Rectal smooth muscle tissue (tissue), 1 donor: Measurements from ENCODE around the gene ZNF598.

Source experiments
- H3K27ac ChIP-seq: one replicate; pipeline ENCODE4 v1.7.0; 2013; ENCODE audit warnings: low read depth, low read length, inconsistent platforms
- H3K27me3 ChIP-seq: one replicate; pipeline ENCODE4 v1.7.0; 2013; ENCODE audit warnings: low read length; ENCODE audit not compliant: control insufficient read depth, insufficient read depth
- H3K36me3 ChIP-seq: one replicate; pipeline ENCODE4 v1.7.0; 2013; ENCODE audit warnings: low read length; ENCODE audit not compliant: control insufficient read depth, insufficient read depth
- H3K4me1 ChIP-seq: one replicate; pipeline ENCODE4 v1.7.0; 2013; ENCODE audit warnings: low read length; ENCODE audit not compliant: control insufficient read depth, insufficient read depth
- H3K4me3 ChIP-seq: one replicate; pipeline ENCODE4 v1.7.0; 2013; ENCODE audit warnings: low read length
- H3K9ac ChIP-seq: one replicate; pipeline ENCODE4 v1.7.0; 2013; ENCODE audit warnings: low read length

The ZNF598 gene

GRCh38 chr16:2029350-2029749 is 19.7 kb upstream of the ZNF598 start:
- Histone ChIP-seq H3K27me3 (no peaks in the 10 kb centered on the region), H3K4me1 (peaks cover 19% of the 10 kb centered on the region), H3K27ac (no peak overlapping the region), H3K36me3 (peaks cover 3% of the 10 kb centered on the region), H3K9ac (no peak overlapping the region), H3K4me3 (no peak overlapping the region)

- no peak overlapping the region for H3K9ac ChIP-seq
- peaks cover 16% of the 10 kb centered on the region for H3K4me1 ChIP-seq
- no peaks in the 10 kb centered on the region for H3K27me3 ChIP-seq
- peaks cover 3% of the 10 kb centered on the region for H3K36me3 ChIP-seq
- H3K4me3 ChIP-seq, result no peak overlapping the region
- H3K27ac ChIP-seq, result no peak overlapping the region
Observed at GRCh38 chr16:2028620-2029220, 19.1 kb upstream of the ZNF598 start.

- peaks cover 3% of the 10 kb centered on the region for H3K36me3 ChIP-seq
- no peaks in the 10 kb centered on the region for H3K27me3 ChIP-seq
- no peak overlapping the region for H3K9ac ChIP-seq
- no peak overlapping the region for H3K27ac ChIP-seq
- peak overlapping the region; percentile 60 for H3K4me3 ChIP-seq
- peaks cover 14% of the 10 kb centered on the region for H3K4me1 ChIP-seq
Observed at GRCh38 chr16:2028146-2028545, 18.5 kb upstream of the ZNF598 start.

- peak overlapping the region; percentile 60 for H3K4me3 ChIP-seq
- no peak overlapping the region for H3K9ac ChIP-seq
- H3K27ac ChIP-seq, result no peak overlapping the region
- no peaks in the 10 kb centered on the region for H3K27me3 ChIP-seq
- peaks cover 3% of the 10 kb centered on the region for H3K36me3 ChIP-seq
- peaks cover 10% of the 10 kb centered on the region for H3K4me1 ChIP-seq
Observed at GRCh38 chr16:2027024-2028010, 17.7 kb upstream of the ZNF598 start.

GRCh38 chr16:2026461-2027023 is 16.9 kb upstream of the ZNF598 start, which contains the start of gene NHERF2:
TSS of gene NHERF2 (plus strand) at chr16:2026902. CDS start at chr16:2027006, 104 bp downstream.
- peaks cover 2% of the 10 kb centered on the region for H3K27me3 ChIP-seq
- H3K9ac ChIP-seq, result no peak within 1 kb of the TSS
- H3K4me1 ChIP-seq, result peaks cover 10% of the 10 kb centered on the region
- peak within 1 kb of the TSS; percentile 60 for H3K4me3 ChIP-seq
- peaks cover 3% of the 10 kb centered on the region for H3K36me3 ChIP-seq
- no peak within 1 kb of the TSS for H3K27ac ChIP-seq

GRCh38 chr16:2025878-2026460 is 16.3 kb upstream of the ZNF598 start:
- H3K4me3 ChIP-seq, result peak overlapping the region; percentile 20
- peaks cover 3% of the 10 kb centered on the region for H3K27me3 ChIP-seq
- no peak overlapping the region for H3K9ac ChIP-seq
- no peak overlapping the region for H3K27ac ChIP-seq
- peaks cover 10% of the 10 kb centered on the region for H3K4me1 ChIP-seq
- H3K36me3 ChIP-seq, result peaks cover 3% of the 10 kb centered on the region

- no peak overlapping the region for H3K4me3 ChIP-seq
- no peak overlapping the region for H3K9ac ChIP-seq
- H3K27me3 ChIP-seq, result peaks cover 8% of the 10 kb centered on the region
- no peak overlapping the region for H3K27ac ChIP-seq
- H3K36me3 ChIP-seq, result peaks cover 3% of the 10 kb centered on the region
- H3K4me1 ChIP-seq, result peaks cover 10% of the 10 kb centered on the region
Observed at GRCh38 chr16:2025251-2025650, 15.6 kb upstream of the ZNF598 start.

- peak overlapping the region; percentile 38 for H3K27ac ChIP-seq
- H3K4me3 ChIP-seq, result no peak overlapping the region
- no peaks in the 10 kb centered on the region for H3K36me3 ChIP-seq
- H3K4me1 ChIP-seq, result peaks cover 10% of the 10 kb centered on the region
- H3K9ac ChIP-seq, result no peak overlapping the region
- peaks cover 20% of the 10 kb centered on the region for H3K27me3 ChIP-seq
Observed at GRCh38 chr16:2024032-2024420, 14.4 kb upstream of the ZNF598 start.

GRCh38 chr16:2023092-2024031 is 13.7 kb upstream of the ZNF598 start:
- Histone ChIP-seq H3K27ac (peak overlapping the region; percentile 38), H3K4me3 (peak overlapping the region; percentile 44), H3K36me3 (no peaks in the 10 kb centered on the region), H3K9ac (no peak overlapping the region), H3K4me1 (peaks cover 10% of the 10 kb centered on the region), H3K27me3 (peaks cover 22% of the 10 kb centered on the region)

- Histone ChIP-seq H3K4me3 (peak overlapping the region; percentile 23), H3K4me1 (peaks cover 9% of the 10 kb centered on the region), H3K36me3 (no peaks in the 10 kb centered on the region), H3K27ac (no peak overlapping the region), H3K27me3 (peaks cover 22% of the 10 kb centered on the region), H3K9ac (no peak overlapping the region)
Observed at GRCh38 chr16:2022723-2023091, 13.1 kb upstream of the ZNF598 start.

GRCh38 chr16:2019921-2020831 is 10.6 kb upstream of the ZNF598 start:
- Histone ChIP-seq H3K4me3 (no peak overlapping the region), H3K4me1 (peaks cover 6% of the 10 kb centered on the region)

More at GRCh38 chr16:2019921-2020831, 10.6 kb upstream of the ZNF598 start:
- Histone ChIP-seq H3K9ac (no peak overlapping the region), H3K27ac (no peak overlapping the region), H3K27me3 (peaks cover 22% of the 10 kb centered on the region), H3K36me3 (no peaks in the 10 kb centered on the region)
